Trophoblast cell (in vitro differentiated cells and primary cell): ENCODE measurements around the gene UBE2G1.
A peak's percentile ranks its signal among the peaks of the same experiment; 100 is the strongest.

Source experiments
- DNase-seq, 2 donors: peaks; one replicate each; pipeline ENCODE4 v3.0.0-alpha.2; 2016
- H2AFZ ChIP-seq: 2 replicates; pipeline ENCODE4 v1.6.1; 2013; ENCODE audit warnings: low read length, moderate library complexity, mild to moderate bottlenecking; ENCODE audit not compliant: insufficient read depth, poor library complexity
- H2AK5ac ChIP-seq: 2 replicates; pipeline ENCODE4 v1.6.1; 2013; ENCODE audit warnings: mild to moderate bottlenecking, low read length
- H2BK120ac ChIP-seq: 2 replicates; pipeline ENCODE4 v1.6.1; 2013; ENCODE audit warnings: low read length, mild to moderate bottlenecking, moderate library complexity; ENCODE audit not compliant: insufficient read depth, poor library complexity
- H2BK12ac ChIP-seq: 2 replicates; pipeline ENCODE4 v1.6.1; 2013; ENCODE audit warnings: mild to moderate bottlenecking, low read length, moderate library complexity
- H2BK5ac ChIP-seq: 2 replicates; pipeline ENCODE4 v1.6.1; 2013; ENCODE audit warnings: low read length, low read depth, moderate library complexity, mild to moderate bottlenecking; ENCODE audit not compliant: poor library complexity
- H3K14ac ChIP-seq: 2 replicates; pipeline ENCODE4 v1.6.1; 2013; ENCODE audit warnings: mild to moderate bottlenecking, low read length
- H3K18ac ChIP-seq: 2 replicates; pipeline ENCODE4 v1.6.1; 2013; ENCODE audit warnings: mild to moderate bottlenecking, low read length
- H3K23ac ChIP-seq: 2 replicates; pipeline ENCODE4 v1.6.1; 2013; ENCODE audit warnings: low read length
- H3K27ac ChIP-seq: 2 replicates; pipeline ENCODE4 v1.5.1; 2013; ENCODE audit warnings: low read depth, mild to moderate bottlenecking, inconsistent platforms, low read length, moderate library complexity
- H3K27me3 ChIP-seq: 2 replicates; pipeline ENCODE4 v1.6.1; 2013; ENCODE audit warnings: inconsistent platforms, mild to moderate bottlenecking, low read length, moderate library complexity; ENCODE audit not compliant: insufficient read depth
- H3K36me3 ChIP-seq, 2 experiments: 1 replicate in 1 of 2; 2 replicates in 1 of 2; pipeline ENCODE4 v1.6.1; 2013; ENCODE audit warnings: low read length in 2 of 2, mild to moderate bottlenecking in 2 of 2, moderate library complexity in 1 of 2; ENCODE audit not compliant: insufficient read depth in 2 of 2, control insufficient read depth in 1 of 2
- H3K4ac ChIP-seq: 2 replicates; pipeline ENCODE4 v1.6.1; 2013; ENCODE audit warnings: low read depth, mild to moderate bottlenecking, low read length, moderate library complexity
- H3K4me1 ChIP-seq, 2 experiments: 1 replicate in 1 of 2; 2 replicates in 1 of 2; pipeline ENCODE4 v1.6.1; 2013; ENCODE audit warnings: low read length in 2 of 2, mild to moderate bottlenecking in 2 of 2, moderate library complexity in 1 of 2; ENCODE audit not compliant: insufficient read depth in 2 of 2, control insufficient read depth in 1 of 2
- H3K4me2 ChIP-seq: 2 replicates; pipeline ENCODE4 v1.6.1; 2013; ENCODE audit warnings: inconsistent platforms, mild to moderate bottlenecking, low read length, moderate library complexity
- H3K4me3 ChIP-seq: 2 replicates; pipeline ENCODE4 v1.5.1; 2013; ENCODE audit warnings: mild to moderate bottlenecking, low read depth, low read length, inconsistent platforms
- H3K79me1 ChIP-seq: one replicate; pipeline ENCODE4 v1.6.1; 2013; ENCODE audit warnings: low read length
- H3K79me2 ChIP-seq: 2 replicates; pipeline ENCODE4 v1.6.1; 2013; ENCODE audit warnings: low read length, mild to moderate bottlenecking; ENCODE audit not compliant: control insufficient read depth, insufficient read depth, poor library complexity
- H3K9ac ChIP-seq: 2 replicates; pipeline ENCODE4 v1.6.1; 2013; ENCODE audit warnings: mild to moderate bottlenecking, low read length
- H3K9me3 ChIP-seq: 2 replicates; pipeline ENCODE4 v1.6.1; 2013; ENCODE audit warnings: low read depth, mild to moderate bottlenecking, control low read depth, inconsistent platforms, low read length; ENCODE audit not compliant: insufficient read depth
- H4K12ac ChIP-seq: 2 replicates; pipeline ENCODE4 v1.6.1; 2013; ENCODE audit warnings: low read depth, mild to moderate bottlenecking, low read length, moderate library complexity
- H4K8ac ChIP-seq: 2 replicates; pipeline ENCODE4 v1.6.1; 2013; ENCODE audit warnings: low read depth, mild to moderate bottlenecking, low read length, moderate library complexity
- H4K91ac ChIP-seq: one replicate; pipeline ENCODE4 v1.6.1; 2013; ENCODE audit warnings: low read depth, mild to moderate bottlenecking, low read length, moderate library complexity
- WGBS: extraction: QIAGEN DNeasy Blood & Tissue Kit; methylation state at CpG from one replicate; pipeline ENCODE4 v1.1.7; 2013; ENCODE audit warnings: missing lambda C conversion rate; ENCODE audit not compliant: insufficient read length, insufficient coverage; ENCODE audit errors: extremely low coverage; 5-methylcytosine and 5-hydroxymethylcytosine counted together

The UBE2G1 gene

DNA sequence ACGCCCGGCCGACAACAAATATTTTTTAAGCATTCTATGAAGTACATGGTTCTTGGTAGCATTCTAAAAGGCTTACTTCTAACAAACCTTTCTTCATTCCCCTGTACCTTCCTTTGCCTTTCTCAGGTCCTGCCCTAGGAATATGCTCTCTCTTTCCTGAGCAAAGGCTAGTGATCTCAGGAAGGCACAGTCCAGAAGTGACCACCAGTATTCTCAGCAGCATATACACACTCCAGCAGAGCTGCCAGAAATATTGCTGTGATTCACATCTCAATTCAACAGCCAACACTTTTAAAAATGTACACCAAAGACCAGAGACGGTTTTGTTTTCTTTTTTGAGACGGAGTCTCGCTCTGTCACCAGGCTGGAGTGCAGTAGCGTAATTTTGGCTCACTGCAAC, 61.3 kb downstream of the UBE2G1 start:
- no peak overlapping the region for H3K4ac ChIP-seq
- H4K12ac ChIP-seq = no peak overlapping the region
- no peak overlapping the region for H3K27ac ChIP-seq
- H3K4me3 ChIP-seq = no peak overlapping the region
- no peak overlapping the region for H2AK5ac ChIP-seq
- H2BK12ac ChIP-seq = no peak overlapping the region
- H3K36me3 ChIP-seq = peaks cover 19 to 21% of the 10 kb centered on the region in 2 experiments
- no CpG with 5 or more reads among the region's 7 CpGs for WGBS
- H2AFZ ChIP-seq = no peak overlapping the region
- no peak overlapping the region for H3K4me2 ChIP-seq
- H2BK5ac ChIP-seq = no peak overlapping the region
- H4K91ac ChIP-seq = no peak overlapping the region
- DNase-seq = no peak
- no peak overlapping the region for H2BK120ac ChIP-seq
- no peaks in the 10 kb centered on the region for H3K79me1 ChIP-seq
- no peaks in the 10 kb centered on the region for H3K4me1 ChIP-seq
- H3K27me3 ChIP-seq = no peaks in the 10 kb centered on the region
- H3K9ac ChIP-seq = no peak overlapping the region
- no peak overlapping the region for H4K8ac ChIP-seq
- no peak overlapping the region for H3K23ac ChIP-seq
- no peaks in the 10 kb centered on the region for H3K9me3 ChIP-seq
- H3K14ac ChIP-seq = no peak overlapping the region
- no peak overlapping the region for H3K18ac ChIP-seq
- H3K79me2 ChIP-seq = peaks cover 4% of the 10 kb centered on the region

DNA sequence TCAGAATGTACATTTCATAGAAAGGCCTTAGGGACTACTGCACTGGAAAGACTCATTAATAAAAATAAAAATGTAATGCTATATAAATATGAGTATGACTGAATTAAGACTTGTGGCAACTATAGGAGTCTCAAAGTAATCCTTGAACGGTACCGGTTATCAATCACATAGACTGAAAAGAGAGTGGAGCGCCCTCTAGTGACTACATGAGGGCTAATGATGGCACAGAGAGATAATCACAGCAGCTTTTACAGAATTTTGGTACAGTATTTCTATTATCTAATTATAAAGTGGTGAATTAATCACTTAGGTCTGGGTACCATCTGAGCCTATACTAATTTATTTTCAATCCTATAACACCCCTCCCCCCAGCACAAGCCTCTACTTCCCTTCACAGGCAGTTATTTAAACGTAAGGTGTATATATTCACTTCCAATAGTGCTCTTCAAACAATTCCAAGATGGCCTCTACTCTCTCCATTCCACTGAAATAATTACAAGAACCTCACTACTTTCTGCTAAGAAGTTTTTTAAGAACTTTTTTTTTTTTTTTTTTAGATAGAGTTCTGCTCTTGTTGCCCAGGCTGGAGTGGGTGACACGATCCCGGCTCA, 62.0 kb downstream of the UBE2G1 start:
- Histone ChIP-seq H3K27me3 (no peaks in the 10 kb centered on the region), H2AK5ac (no peak overlapping the region), H3K4me3 (no peak overlapping the region), H2AFZ (no peak overlapping the region), H3K4me1 (no peaks in the 10 kb centered on the region), H3K36me3 (peaks cover 19 to 23% of the 10 kb centered on the region in 2 experiments), H3K4me2 (no peak overlapping the region), H4K8ac (no peak overlapping the region), H3K79me1 (no peaks in the 10 kb centered on the region), H3K23ac (no peak overlapping the region), H2BK12ac (no peak overlapping the region), H4K91ac (no peak overlapping the region), H3K79me2 (peaks cover 4% of the 10 kb centered on the region), H3K9ac (no peak overlapping the region), H3K9me3 (no peaks in the 10 kb centered on the region), H3K14ac (no peak overlapping the region), H3K4ac (no peak overlapping the region), H3K18ac (no peak overlapping the region), H3K27ac (no peak overlapping the region), H2BK5ac (no peak overlapping the region), H4K12ac (no peak overlapping the region), H2BK120ac (no peak overlapping the region)
- WGBS = no CpG with 5 or more reads among the region's 6 CpGs
- peak; percentile 39 to 85 for DNase-seq

DNA sequence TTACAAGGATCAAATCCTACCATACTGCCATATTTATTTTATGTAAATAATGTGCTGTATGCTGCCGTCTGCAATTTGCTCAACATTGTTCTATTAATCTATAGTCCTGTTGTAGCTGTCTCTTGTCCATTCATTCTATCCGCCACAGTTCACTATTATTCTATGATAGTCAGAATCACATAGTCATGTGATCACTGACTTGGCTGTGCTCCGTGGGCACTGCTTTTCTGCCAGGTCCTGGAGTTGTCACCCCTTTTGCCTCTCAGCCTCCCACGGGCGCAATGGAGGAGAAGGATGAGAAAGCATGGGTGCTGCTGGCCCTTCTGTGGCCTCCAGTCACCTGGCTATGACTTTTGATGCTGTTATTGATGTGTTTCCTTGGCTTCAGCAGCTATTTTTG, 65.4 kb downstream of the UBE2G1 start:
- no peaks in the 10 kb centered on the region for H3K79me2 ChIP-seq
- H3K14ac ChIP-seq = no peak overlapping the region
- H3K27me3 ChIP-seq = no peaks in the 10 kb centered on the region
- no peak overlapping the region for H2BK12ac ChIP-seq
- no peak overlapping the region for H3K4me3 ChIP-seq
- H3K4me2 ChIP-seq = no peak overlapping the region
- no peak overlapping the region for H2BK5ac ChIP-seq
- H4K8ac ChIP-seq = no peak overlapping the region
- no peak overlapping the region for H3K27ac ChIP-seq
- peak overlapping the region; percentile 2 for H3K4ac ChIP-seq
- H3K23ac ChIP-seq = no peak overlapping the region
- no CpG with 5 or more reads among the region's 5 CpGs for WGBS
- H4K91ac ChIP-seq = no peak overlapping the region
- H3K4me1 ChIP-seq = no peaks in the 10 kb centered on the region
- H3K18ac ChIP-seq = no peak overlapping the region
- peaks cover 15 to 18% of the 10 kb centered on the region in 2 experiments for H3K36me3 ChIP-seq
- no peaks in the 10 kb centered on the region for H3K79me1 ChIP-seq
- H4K12ac ChIP-seq = no peak overlapping the region
- H3K9me3 ChIP-seq = no peaks in the 10 kb centered on the region
- H2AFZ ChIP-seq = no peak overlapping the region
- no peak overlapping the region for H2BK120ac ChIP-seq
- H3K9ac ChIP-seq = no peak overlapping the region
- no peak overlapping the region for H2AK5ac ChIP-seq
- DNase-seq = no peak

DNA sequence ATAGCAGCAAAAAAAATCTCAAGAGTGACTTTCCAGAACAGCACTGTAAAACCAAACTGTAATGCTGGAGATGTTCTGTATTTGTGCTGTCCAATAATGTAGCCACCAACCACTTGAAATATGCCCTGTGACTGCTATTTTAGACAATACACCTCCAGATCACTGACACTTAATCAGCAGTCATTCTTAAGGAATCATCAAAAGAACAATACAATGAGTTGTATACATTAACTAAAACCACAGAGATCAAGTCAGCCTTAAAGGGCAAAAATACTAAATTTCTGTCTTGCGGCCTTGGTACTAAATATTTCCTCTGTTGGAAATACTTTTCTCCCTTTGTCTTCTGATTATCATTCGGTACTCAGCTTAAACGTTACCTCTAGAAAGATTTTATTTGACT, 69.1 kb downstream of the UBE2G1 start:
- Histone ChIP-seq H4K12ac (no peak overlapping the region), H2BK12ac (no peak overlapping the region), H2BK120ac (no peak overlapping the region), H3K14ac (no peak overlapping the region), H3K79me1 (no peaks in the 10 kb centered on the region), H3K27ac (no peak overlapping the region), H3K4me1 (no peaks in the 10 kb centered on the region), H2AK5ac (no peak overlapping the region), H3K27me3 (no peaks in the 10 kb centered on the region), H3K9ac (no peak overlapping the region), H3K23ac (no peak overlapping the region), H3K4me3 (no peak overlapping the region), H3K36me3 (peaks cover 18% of the 10 kb centered on the region in 2 experiments), H2BK5ac (no peak overlapping the region), H4K8ac (no peak overlapping the region), H3K18ac (no peak overlapping the region), H3K4ac (no peak overlapping the region), H3K9me3 (no peaks in the 10 kb centered on the region), H2AFZ (no peak overlapping the region), H4K91ac (no peak overlapping the region), H3K4me2 (no peak overlapping the region), H3K79me2 (no peaks in the 10 kb centered on the region)
- whole genome bisulfite sequencing = no CpG with 5 or more reads among the region's 3 CpGs
- no peak for DNase-seq
